Measurements from ENCODE around the gene SLC44A5. TPM values are rescaled to one million over a fixed set of nuclear protein-coding genes. Genes with fewer than 3 reads are reported as not detected.

Gene SLC44A5
- total RNA-seq, 4 donors from 2014 or later: 0.15 to 0.58 TPM; not detected in 2

- DNase-seq (no peak), ATAC-seq (no peak)
- in situ Hi-C loops (cut with MboI; ENCODE audit: low sequenced_read_pairs in 4 of 4) (no loop called here), intact Hi-C loops (cut with DNase I; ENCODE audit: low total_unique reads) (no loop called here)
- Histone ChIP-seq H3K36me3 (no peaks in the 10 kb centered on the region), H3K9me3 (no peaks in the 10 kb centered on the region), H3K4me1 (no peaks in the 10 kb centered on the region), H3K27ac (no peak overlapping the region), H3K4me3 (no peak overlapping the region), H3K27me3 (no peaks in the 10 kb centered on the region)
- TF ChIP-seq POLR2A (IDR thresholded peaks at IDR 0.05) (no peak), CTCF (IDR thresholded peaks at IDR 0.05 in 4 of 5, conservative IDR thresholded peaks at IDR 0.05 in 1 of 5) (no peak)
These were observed 335.3 kb downstream of the SLC44A5 start for GRCh38 chr1:75275631-75276030.

GRCh38 chr1:75274920-75275506 lies 335.9 kb downstream of the SLC44A5 start:
- H3K27ac ChIP-seq: no peak overlapping the region
- H3K4me1 ChIP-seq: no peaks in the 10 kb centered on the region
- ATAC-seq (no peak), DNase-seq (no peak)
- no peaks in the 10 kb centered on the region for H3K27me3 ChIP-seq
- no peaks in the 10 kb centered on the region for H3K36me3 ChIP-seq
- no peaks in the 10 kb centered on the region for H3K9me3 ChIP-seq
- H3K4me3 ChIP-seq: no peak overlapping the region
- in situ Hi-C loops (cut with MboI; ENCODE audit: low sequenced_read_pairs in 4 of 4): loop anchor here in 1 of 4 donors (25.0 kb wide), 1 partner anchor 337 kb away; the partner anchor contains the start of gene SLC44A5
- TF ChIP-seq POLR2A (IDR thresholded peaks at IDR 0.05) (no peak), CTCF (IDR thresholded peaks at IDR 0.05 in 4 of 5, conservative IDR thresholded peaks at IDR 0.05 in 1 of 5) (no peak)
- intact Hi-C loops (cut with DNase I; ENCODE audit: low total_unique reads): no loop called here

- Histone ChIP-seq H3K9me3 (no peaks in the 10 kb centered on the region), H3K36me3 (no peaks in the 10 kb centered on the region), H3K27ac (no peak overlapping the region), H3K4me1 (no peaks in the 10 kb centered on the region), H3K27me3 (no peaks in the 10 kb centered on the region), H3K4me3 (no peak overlapping the region)
- intact Hi-C loops (cut with DNase I; ENCODE audit: low total_unique reads): no loop called here
- ATAC-seq (no peak), DNase-seq (no peak)
- TF ChIP-seq CTCF (IDR thresholded peaks at IDR 0.05 in 4 of 5, conservative IDR thresholded peaks at IDR 0.05 in 1 of 5) (no peak), POLR2A (IDR thresholded peaks at IDR 0.05) (no peak)
- in situ Hi-C loops (cut with MboI; ENCODE audit: low sequenced_read_pairs in 4 of 4): loop anchor here in 1 of 4 donors (25.0 kb wide), 1 partner anchor 339 kb away; the partner anchor contains the start of gene SLC44A5
These were observed 337.8 kb downstream of the SLC44A5 start for GRCh38 chr1:75273110-75273509.

GRCh38 chr1:75265792-75266191 lies 345.1 kb downstream of the SLC44A5 start:
- no peaks in the 10 kb centered on the region for H3K27me3 ChIP-seq
- peaks cover 0 to 4% of the 10 kb centered on the region in 2 donors for H3K4me1 ChIP-seq
- TF ChIP-seq CTCF (IDR thresholded peaks at IDR 0.05 in 4 of 5, conservative IDR thresholded peaks at IDR 0.05 in 1 of 5) (peak in 4 of 5 experiments; percentile 18 to 55 (median 44)), POLR2A (IDR thresholded peaks at IDR 0.05) (no peak)
- no peak for DNase-seq
- H3K36me3 ChIP-seq: no peaks in the 10 kb centered on the region
- intact Hi-C loops (cut with DNase I; ENCODE audit: low total_unique reads) (loop anchor here (10.0 kb wide), 1 partner anchor 369 kb away; no protein-coding TSS in a partner anchor), in situ Hi-C loops (cut with MboI; ENCODE audit: low sequenced_read_pairs in 4 of 4) (loop anchor here in 2 of 4 donors (10.0 to 25.0 kb wide), 2 partner anchors 347 to 369 kb away; partner anchors contain the start of gene SLC44A5 (in 1 of the 2))
- no peak overlapping the region for H3K4me3 ChIP-seq
- H3K9me3 ChIP-seq: no peaks in the 10 kb centered on the region
- H3K27ac ChIP-seq: no peak overlapping the region
- no peak for ATAC-seq
